GM19438 (cell line): ENCODE data around the gene REM2.

ENCODE experiments used
- ATAC-seq: cut with Tn5 transposase; IDR thresholded peaks from one replicate; pipeline ENCODE4 v1.9.1; 2021; ENCODE audit warnings: low read depth; ENCODE audit not compliant: unreplicated experiment

REM2 gene

GRCh38 chr14:22872833-22873520 lies 10.0 kb upstream of the REM2 start:
- ATAC-seq, result no peak

- ATAC-seq, result no peak
Observed at GRCh38 chr14:22875003-22875747, 7.8 kb upstream of the REM2 start.

GRCh38 chr14:22875748-22876319 lies 7.2 kb upstream of the REM2 start:
- ATAC-seq, result no peak

- no peak for ATAC-seq
Observed at GRCh38 chr14:22877000-22877501, 6.0 kb upstream of the REM2 start.

GRCh38 chr14:22878271-22879246 lies 4.5 kb upstream of the REM2 start:
- no peak for ATAC-seq

GRCh38 chr14:22882064-22882463 lies 958 bp upstream of the REM2 start:
- no peak for ATAC-seq

GRCh38 chr14:22882529-22883172 lies 371 bp upstream of the REM2 start:
- ATAC-seq, result no peak

- ATAC-seq, result no peak
Observed at GRCh38 chr14:22884076-22884737, 1.2 kb downstream of the REM2 start.

- no peak for ATAC-seq
Observed at GRCh38 chr14:22884738-22885523, 1.9 kb downstream of the REM2 start.

GRCh38 chr14:22885975-22886374 lies 3.0 kb downstream of the REM2 start:
- no peak for ATAC-seq

- ATAC-seq, result peak; percentile 45
Observed at GRCh38 chr14:22886500-22887259, 3.7 kb downstream of the REM2 start.

- peak; percentile 60 for ATAC-seq
Observed at GRCh38 chr14:22887260-22887989, 4.4 kb downstream of the REM2 start.

GRCh38 chr14:22887990-22888378 lies 5.0 kb downstream of the REM2 start:
- no peak for ATAC-seq

GRCh38 chr14:22888662-22889061 lies 5.6 kb downstream of the REM2 start:
- ATAC-seq, result no peak

GRCh38 chr14:22890416-22890815 lies 7.4 kb downstream of the REM2 start:
- no peak for ATAC-seq

- ATAC-seq, result no peak
Observed at GRCh38 chr14:22892488-22892887, 9.5 kb downstream of the REM2 start.

GRCh38 chr14:22893706-22894105 lies 10.7 kb downstream of the REM2 start:
- no peak for ATAC-seq
